Activated T-cell treated with anti-CD3 and anti-CD28 coated beads, Interleukin-2, amount 50 U/mL, for 48 hours (primary cell): ENCODE measurements around the gene DPP4.
"Not testable (repeated sequence)": the region's sequence is repeated elsewhere in the genome, so short reads cannot be mapped to it uniquely, and the experiment has no call there.

Experiments used
- DNase-seq, 2 experiments: peaks; one replicate each; pipeline ENCODE4 v3.0.0-alpha.2; 2020

DPP4 gene

GRCh38 chr2:162056796-162057399 lies 17.1 kb downstream of the DPP4 start:
- no peak for DNase-seq

GRCh38 chr2:162053808-162054155 lies 20.2 kb downstream of the DPP4 start:
- no peak for DNase-seq

GRCh38 chr2:162053066-162053807 lies 20.8 kb downstream of the DPP4 start:
- DNase-seq, result no peak

- DNase-seq, result no peak
Measured at GRCh38 chr2:162050513-162050961, 23.5 kb downstream of the DPP4 start.

- not testable (repeated sequence) for DNase-seq
Measured at GRCh38 chr2:162049089-162049488, 24.9 kb downstream of the DPP4 start.

- no peak for DNase-seq
Measured at GRCh38 chr2:162044586-162044985, 29.4 kb downstream of the DPP4 start.

GRCh38 chr2:162043132-162043531 lies 30.9 kb downstream of the DPP4 start:
- no peak for DNase-seq

- no peak for DNase-seq
Measured at GRCh38 chr2:162041485-162041884, 32.5 kb downstream of the DPP4 start.

- no peak for DNase-seq
Measured at GRCh38 chr2:162038725-162039124, 35.3 kb downstream of the DPP4 start.

GRCh38 chr2:162037886-162038285 lies 36.1 kb downstream of the DPP4 start:
- no peak for DNase-seq

GRCh38 chr2:162037028-162037795 lies 36.8 kb downstream of the DPP4 start:
- DNase-seq, result no peak

- no peak for DNase-seq
Measured at GRCh38 chr2:162035981-162036380, 38.0 kb downstream of the DPP4 start.

- DNase-seq, result no peak
Measured at GRCh38 chr2:162030363-162031190, 43.4 kb downstream of the DPP4 start.

- no peak for DNase-seq
Measured at GRCh38 chr2:162029287-162029901, 44.6 kb downstream of the DPP4 start.

GRCh38 chr2:162028511-162028910 lies 45.5 kb downstream of the DPP4 start:
- no peak for DNase-seq

- no peak for DNase-seq
Measured at GRCh38 chr2:162025121-162025911, 48.7 kb downstream of the DPP4 start.

GRCh38 chr2:162022290-162022945 lies 51.6 kb downstream of the DPP4 start:
- no peak for DNase-seq

GRCh38 chr2:162021516-162022058 lies 52.4 kb downstream of the DPP4 start:
- DNase-seq, result no peak

GRCh38 chr2:162018530-162018929 lies 55.5 kb downstream of the DPP4 start:
- DNase-seq, result no peak

- no peak for DNase-seq
Measured at GRCh38 chr2:162017233-162017632, 56.8 kb downstream of the DPP4 start.

- DNase-seq, result no peak
Measured at GRCh38 chr2:162016080-162016479, 57.9 kb downstream of the DPP4 start.
